ENCODE data around the gene JPH2. TPM values are rescaled to one million over a fixed set of nuclear protein-coding genes. Genes with fewer than 3 reads are reported as not detected.

JPH2 gene
- total RNA-seq, 1 donor from 2014 or later, result 2.9 TPM

DNA sequence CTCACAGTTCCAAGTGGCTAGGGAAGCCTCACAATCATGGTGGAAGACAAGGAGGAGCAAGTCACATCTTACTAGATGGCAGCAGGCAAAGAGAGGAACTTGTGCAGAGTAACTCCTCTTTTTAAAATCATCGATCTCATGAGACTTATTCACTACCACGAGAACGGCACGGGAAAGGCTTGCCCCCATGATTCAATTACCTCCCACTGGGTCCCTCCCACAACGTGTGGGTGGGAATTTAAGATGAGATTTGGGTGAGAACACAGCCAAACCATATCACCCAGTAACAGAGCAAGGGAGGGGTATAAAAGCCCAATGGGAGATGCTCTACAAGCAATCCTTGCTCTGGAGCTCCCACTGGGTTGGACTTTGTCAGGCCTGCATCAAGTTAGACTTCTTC lies 80.4 kb downstream of the JPH2 start:
- no peak overlapping the region for H3K4me3 ChIP-seq (ENCODE audit: low read depth, low read length)
- no peak for TF ChIP-seq CTCF (conservative IDR thresholded peaks at IDR 0.05; ENCODE audit: low read depth, low read length)
- no peak for DNase-seq (ENCODE audit: low read depth)

GRCh38 chr20:44104798-44105517 lies 82.0 kb downstream of the JPH2 start:
- no peak for TF ChIP-seq CTCF (conservative IDR thresholded peaks at IDR 0.05; ENCODE audit: low read depth, low read length)
- H3K4me3 ChIP-seq (ENCODE audit: low read depth, low read length), result no peak overlapping the region

DNA sequence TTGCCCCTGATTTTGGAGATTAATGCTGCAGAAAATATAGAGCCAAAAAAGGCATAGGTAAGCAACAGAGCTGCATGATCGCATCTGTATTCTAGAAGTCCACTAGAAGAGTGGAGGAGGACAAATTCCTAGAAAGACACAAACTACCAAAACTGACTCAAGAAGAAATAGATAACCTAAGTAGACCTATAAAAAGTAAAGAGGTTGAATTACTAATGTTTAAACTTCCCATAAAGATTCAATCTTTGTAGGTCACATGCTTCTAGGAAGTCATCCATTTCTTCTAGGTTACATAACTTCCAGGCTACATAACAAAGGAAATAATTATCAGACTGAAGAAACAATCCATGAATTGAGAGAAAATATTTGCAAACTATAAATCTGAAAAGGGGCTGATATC lies 84.4 kb downstream of the JPH2 start:
- no peak for DNase-seq (ENCODE audit: low read depth)
- TF ChIP-seq CTCF (conservative IDR thresholded peaks at IDR 0.05; ENCODE audit: low read depth, low read length), result no peak
- no peak overlapping the region for H3K4me3 ChIP-seq (ENCODE audit: low read depth, low read length)

More at GRCh38 chr20:44104798-44105517, 82.0 kb downstream of the JPH2 start:
- DNase-seq (ENCODE audit: low read depth), result no peak

GRCh38 chr20:44099832-44100231 lies 87.2 kb downstream of the JPH2 start:
- no peak overlapping the region for H3K4me3 ChIP-seq (ENCODE audit: low read depth, low read length)
- TF ChIP-seq CTCF (conservative IDR thresholded peaks at IDR 0.05; ENCODE audit: low read depth, low read length), result no peak
- DNase-seq (ENCODE audit: low read depth), result no peak

DNA sequence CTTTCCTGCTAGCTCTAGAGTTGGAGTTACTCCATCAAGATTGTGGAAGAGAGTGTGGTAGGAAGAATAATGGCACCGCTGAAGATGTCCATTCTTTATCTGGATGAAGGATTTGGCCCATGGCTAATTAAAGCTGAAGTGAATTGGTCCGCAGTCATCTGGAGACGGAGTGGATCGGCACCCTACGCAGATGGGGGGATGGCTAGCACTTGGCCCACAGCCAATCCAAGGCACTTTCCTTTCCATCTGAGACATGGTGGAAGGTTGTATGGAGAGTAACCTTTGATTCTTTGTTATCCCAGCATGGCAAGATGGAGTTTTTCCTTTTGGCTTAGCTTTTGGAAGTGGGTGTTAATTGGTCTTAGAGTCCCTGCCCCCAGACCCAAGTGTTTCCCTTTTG lies 88.3 kb downstream of the JPH2 start:
- H3K4me3 ChIP-seq (ENCODE audit: low read depth, low read length), result no peak overlapping the region
- no peak for DNase-seq (ENCODE audit: low read depth)
- no peak for TF ChIP-seq CTCF (conservative IDR thresholded peaks at IDR 0.05; ENCODE audit: low read depth, low read length)

DNA sequence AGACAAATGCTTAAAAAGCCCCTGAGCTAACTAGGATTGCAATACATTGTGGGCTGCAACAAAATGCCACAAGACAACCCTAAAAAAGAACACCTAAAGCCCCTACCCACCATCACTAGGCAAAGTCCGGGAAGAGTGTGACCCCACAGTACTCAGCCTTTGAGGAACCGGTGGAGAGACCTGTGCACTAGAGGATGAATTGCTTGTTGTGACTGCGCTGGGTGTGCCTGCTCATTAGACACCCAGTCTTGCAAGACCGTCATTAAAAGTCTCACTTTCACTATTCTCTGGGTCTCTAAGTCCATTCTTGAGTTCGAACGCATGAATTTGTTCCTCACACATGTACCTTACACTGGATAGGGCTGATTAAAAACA lies 88.7 kb downstream of the JPH2 start:
- DNase-seq (ENCODE audit: low read depth), result no peak
- no peak for TF ChIP-seq CTCF (conservative IDR thresholded peaks at IDR 0.05; ENCODE audit: low read depth, low read length)

More for the DNA sequence above, 88.7 kb downstream of the JPH2 start:
- no peak overlapping the region for H3K4me3 ChIP-seq (ENCODE audit: low read depth, low read length)
